GM19351 (cell line): Measurements from ENCODE around the gene FAM222B.
"Not testable (repeated sequence)": the region's sequence is repeated elsewhere in the genome, so short reads cannot be mapped to it uniquely, and the experiment has no call there.

ENCODE experiments used
- ATAC-seq: cut with Tn5 transposase; IDR thresholded peaks from one replicate; pipeline ENCODE4 v1.9.1; 2021; ENCODE audit warnings: mild to moderate bottlenecking, moderate library complexity; ENCODE audit not compliant: unreplicated experiment

FAM222B gene

DNA sequence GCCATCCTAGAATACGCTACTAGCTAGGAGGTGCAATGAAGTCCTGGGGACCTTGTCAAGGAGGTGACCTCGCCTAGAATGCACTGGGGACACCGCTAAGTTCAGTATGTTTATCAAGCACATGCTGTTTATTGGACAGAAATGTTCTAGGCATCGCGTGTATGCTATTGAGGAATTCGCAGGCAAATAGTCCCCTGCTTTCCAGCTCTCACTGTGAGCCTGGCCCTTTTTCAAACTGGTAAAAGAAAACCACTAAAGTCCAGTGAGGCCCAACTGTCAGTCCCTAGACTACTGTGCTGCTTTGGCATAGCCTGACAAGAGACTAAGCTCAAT, 1.2 kb upstream of the FAM222B start:
- ATAC-seq = no peak

DNA sequence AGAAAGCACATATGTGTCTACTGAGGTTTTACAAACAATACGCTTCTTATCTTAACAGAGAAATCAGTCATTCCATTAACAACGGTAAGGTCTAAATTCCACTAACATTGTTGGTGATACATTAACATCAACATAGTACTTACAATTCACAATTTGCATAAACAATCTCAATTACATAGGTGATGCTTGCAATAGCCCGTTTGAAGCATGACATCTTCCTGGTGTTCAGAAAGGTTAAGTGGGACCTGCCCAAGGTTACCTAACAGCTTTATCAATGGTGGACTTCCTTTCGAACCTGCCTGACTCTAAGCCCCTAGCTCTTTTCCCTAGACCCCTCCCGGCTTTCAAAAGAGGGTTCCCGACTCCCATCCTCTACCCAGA, 699 bp downstream of the FAM222B start:
- ATAC-seq = no peak

DNA sequence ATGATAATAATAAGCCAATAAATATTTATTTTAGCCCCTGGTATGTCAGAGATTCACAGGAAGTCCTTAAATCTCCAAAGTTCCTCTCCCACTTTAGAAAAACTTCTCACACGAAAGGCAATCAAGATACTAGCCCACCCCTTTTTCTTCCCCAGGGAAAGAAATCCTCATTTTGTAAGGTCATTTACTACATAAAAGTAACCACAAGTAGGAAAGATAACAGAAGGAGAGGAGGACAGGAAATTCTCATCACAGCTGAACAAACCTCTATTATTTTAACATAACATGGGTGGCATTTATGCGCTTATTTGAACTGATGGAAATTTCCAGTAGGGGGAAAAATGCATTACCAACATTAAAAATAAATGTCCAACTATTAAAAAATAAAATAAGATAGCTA, 3.4 kb downstream of the FAM222B start:
- no peak for ATAC-seq

DNA sequence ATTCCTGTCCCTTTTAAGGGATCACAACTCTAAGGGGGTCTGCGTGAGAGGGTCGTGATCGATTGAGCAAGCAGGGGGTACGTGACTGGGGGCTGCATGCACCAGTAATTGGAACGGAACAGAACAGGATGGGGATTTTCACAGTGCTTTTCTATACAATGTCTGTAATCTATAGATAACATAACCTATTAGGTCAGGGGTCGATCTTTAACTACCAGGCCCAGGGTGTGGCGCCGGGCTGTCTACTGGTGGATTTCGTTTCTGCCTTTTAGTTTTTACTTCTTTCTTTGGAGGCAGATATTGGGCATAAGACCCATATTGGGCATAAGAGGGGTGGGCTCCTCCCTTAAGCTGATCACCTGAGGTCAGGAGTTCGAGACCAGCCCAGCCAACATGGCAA, 6.0 kb downstream of the FAM222B start:
- ATAC-seq = not testable (repeated sequence)

DNA sequence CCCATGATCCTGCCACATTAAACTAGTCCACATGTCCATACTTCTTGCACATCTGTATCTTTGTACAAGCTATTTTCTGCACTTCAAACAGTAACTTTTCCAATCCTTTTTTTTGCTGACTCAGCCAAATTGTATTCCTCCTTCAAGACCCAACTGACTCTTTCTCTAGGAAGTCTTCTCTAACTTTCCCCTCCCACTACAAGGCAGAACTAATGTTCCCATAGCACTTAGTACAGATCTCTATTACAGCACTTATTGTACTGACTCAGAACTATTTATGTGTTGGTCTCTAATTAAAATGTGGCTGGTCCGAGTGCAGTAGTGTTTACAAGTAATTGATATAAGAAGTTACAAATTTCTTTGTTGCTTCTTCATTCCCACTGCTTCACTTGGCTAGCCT, 8.2 kb downstream of the FAM222B start:
- no peak for ATAC-seq

DNA sequence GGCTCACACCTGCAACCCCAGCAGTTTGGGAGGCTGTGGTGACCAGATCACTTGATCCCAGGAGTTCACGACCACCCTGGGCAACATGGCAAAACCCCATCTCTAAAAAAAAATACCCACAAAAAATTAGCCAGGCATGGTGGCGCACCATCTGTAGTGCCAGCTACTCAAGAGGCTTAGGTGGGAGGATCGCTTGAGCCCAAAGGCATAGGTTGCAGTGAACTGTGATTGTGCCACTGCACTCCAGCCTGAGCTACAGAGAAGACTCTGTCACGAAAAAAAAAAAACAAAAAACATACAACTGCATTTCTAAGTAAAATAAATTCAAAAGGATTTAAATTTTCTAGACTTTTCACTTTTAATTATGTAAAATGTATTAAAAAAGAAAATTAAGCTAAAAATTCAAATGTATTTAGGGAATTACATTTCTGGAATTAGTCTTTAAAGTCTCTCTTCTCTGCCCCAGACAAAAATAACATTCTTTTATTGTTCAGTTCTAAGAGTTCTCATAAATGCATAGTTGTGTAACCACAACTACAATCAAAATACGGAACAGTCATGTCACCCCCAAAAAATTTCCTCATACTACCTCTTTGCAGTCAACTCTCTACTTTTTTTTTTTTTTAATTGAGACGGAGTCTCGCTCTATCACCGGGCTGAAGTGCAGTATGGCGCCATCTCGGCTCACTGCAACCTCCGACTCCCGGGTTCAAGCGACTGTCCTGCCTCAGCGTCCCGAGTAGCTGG, 14.1 kb downstream of the FAM222B start:
- no peak for ATAC-seq

DNA sequence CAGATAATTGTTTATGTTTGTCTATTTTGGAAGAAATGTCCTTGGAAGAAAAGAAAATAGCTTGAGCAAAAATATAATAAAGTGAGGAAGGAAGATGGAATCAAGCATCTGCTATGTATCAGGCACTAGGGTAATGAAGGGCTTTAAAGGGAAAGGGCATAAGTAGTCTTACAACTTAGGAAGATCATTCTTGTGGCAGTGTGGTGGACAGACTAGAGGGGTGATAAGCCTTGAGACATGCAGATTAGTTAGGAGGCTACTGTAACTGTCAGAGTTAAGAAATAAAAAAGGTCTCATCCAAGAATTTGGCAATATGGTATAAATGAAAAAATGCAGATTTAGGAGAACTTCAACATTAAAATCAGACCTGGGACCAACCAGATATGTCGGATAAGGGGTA, 14.9 kb downstream of the FAM222B start:
- ATAC-seq = no peak

DNA sequence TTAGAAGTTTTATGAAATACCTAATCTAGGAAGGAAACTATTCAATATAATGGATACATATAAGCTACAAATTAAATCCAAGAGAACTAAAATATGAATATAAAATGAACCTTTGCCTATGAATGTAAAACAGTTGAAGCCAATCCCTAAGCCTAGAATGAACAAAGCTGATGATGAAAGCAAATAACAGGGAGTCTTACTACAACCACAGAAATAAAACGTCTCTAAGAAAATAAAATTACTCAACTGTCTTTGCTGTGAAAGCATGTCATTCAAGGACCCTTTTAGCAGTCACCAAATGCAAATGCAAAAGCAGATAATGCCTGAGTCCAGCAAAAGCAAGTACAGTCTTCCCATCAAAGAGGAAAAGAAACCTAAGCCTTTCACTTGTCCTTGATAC, 23.0 kb downstream of the FAM222B start:
- no peak for ATAC-seq

DNA sequence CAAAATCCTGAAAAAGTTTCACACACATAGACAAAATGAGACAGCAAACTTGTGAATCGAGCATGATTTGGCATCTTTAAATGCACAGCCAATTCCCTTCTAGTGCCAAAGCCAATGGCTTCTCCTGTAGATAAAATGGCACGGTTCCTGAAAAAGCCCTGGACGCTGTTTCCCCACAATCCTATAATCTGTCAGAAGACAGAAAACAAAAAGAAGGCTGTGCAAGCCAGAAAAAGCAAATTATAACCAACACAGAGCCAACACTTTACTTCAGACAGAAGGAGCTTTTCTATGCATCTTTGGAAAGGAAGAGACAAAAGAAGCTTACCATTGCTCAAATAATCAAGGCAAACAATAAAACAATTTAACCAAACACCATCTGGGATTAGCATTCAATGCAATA, 23.8 kb downstream of the FAM222B start:
- ATAC-seq = no peak

DNA sequence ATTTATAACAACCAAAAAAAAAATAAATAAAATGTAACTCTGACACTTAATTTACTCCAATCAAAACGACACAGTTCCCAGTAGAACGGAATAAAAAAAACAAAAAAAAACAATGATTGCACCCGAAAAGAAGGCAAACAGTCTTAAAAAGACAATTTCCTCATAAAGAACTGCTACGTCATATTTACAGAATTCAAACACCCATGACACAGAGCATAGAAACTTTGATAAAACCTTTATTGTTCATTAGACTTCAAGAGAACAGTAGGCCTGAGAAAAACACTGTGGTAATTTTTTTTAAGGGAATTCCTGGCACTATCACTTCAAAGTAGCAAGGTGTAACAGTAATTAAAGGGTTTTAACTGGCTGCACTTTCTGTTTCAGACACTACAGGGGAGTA, 26.1 kb downstream of the FAM222B start:
- no peak for ATAC-seq

DNA sequence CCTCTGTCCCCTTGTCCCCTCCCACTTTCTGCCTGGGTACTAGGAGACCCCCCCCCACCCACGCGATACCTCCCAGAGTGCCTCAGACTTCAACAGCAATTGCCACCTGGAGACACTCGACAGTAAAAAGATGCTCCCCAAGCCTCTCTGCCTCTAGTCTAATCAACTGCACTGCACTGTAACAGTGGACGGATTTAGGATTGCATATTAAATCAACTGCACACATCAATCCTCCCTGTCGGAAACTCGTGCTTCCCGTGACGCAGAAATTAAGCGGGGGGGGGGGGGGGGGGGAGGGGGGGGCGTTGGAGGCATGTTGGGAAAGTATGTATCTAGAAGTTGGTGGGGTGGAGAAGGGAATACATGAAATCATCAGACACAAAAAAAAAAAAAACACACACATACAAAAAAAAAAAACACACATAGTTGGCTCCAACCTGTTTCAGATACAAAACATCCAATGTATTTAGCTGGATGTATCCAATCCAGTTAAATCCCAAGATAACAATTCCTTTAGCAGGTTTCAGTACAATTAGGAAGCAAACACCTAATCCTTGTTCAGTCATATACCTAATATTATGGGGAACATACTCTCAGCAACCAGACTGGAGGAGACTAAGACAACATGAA, 29.7 kb downstream of the FAM222B start:
- ATAC-seq = no peak

DNA sequence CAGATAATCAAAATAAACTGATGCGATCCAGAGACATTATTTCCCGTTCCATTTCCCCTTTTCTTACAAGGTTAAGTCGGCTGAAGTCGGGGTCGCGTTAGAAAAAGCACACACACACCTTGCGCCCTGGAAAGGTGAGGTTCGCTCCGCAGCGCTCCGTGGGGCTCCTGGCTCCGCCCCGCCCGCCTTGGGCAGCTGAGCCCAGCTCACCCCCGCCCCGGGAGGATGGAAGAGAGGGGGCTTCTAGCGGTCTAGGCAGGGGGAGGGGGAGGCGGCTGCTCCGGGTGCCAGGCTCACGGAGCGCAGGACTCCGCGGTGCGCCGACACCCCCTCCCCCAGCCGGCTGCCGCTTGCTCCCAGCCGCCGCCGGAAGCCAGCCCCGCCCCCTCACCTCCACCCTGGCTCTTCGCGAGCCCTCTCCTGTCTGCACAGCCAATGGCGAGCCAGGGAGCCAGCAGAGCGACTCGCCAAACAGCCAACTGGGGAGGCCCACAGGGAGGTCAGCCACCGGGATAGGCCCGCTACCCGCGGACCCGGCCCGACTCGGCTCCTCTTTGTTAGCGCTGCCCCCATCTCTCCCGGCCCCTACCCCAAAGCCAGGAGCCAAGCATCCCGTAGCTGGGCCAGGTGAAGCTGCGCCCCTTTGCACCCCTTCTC, 30.4 kb downstream of the FAM222B start:
- ATAC-seq = peak; percentile 99

DNA sequence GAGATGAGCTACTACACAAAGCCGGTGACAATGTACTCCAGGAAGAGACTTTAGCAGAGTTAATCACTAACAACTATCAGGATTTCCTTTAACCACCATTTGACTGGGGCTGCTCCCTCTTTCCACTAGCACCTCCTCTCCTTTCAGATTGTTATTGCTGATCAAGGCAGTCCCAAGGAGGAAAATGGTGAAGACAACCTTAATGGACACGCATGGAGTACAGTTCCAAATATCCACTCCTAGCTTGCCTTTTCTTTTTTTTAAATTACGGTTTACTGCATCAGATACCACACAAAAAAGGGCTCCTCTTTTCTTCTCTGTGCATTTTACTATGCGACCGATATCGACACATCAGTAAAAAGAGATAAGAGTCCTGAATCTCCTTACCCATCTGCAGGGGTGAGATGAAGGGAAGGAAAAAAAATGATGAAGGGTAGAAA, 30.9 kb downstream of the FAM222B start:
- ATAC-seq = no peak

DNA sequence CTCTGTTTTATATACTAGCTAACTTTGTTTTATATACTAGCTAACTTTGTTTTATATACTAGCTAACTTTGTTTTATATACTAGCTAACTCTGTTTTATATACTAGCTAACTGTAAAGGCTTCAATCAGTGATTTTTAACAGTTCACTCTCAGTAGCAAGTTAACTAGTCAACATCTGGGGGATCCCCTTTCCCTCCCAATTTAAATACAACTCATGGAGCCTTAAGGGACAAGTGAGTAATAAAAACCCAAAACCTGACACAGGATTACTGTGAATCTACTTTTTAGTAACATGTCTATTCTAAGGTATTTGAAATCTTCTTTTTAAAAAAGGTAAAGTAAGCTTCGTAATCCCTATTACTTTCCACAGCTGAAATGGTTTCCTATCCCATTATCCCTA, 32.2 kb downstream of the FAM222B start:
- no peak for ATAC-seq

DNA sequence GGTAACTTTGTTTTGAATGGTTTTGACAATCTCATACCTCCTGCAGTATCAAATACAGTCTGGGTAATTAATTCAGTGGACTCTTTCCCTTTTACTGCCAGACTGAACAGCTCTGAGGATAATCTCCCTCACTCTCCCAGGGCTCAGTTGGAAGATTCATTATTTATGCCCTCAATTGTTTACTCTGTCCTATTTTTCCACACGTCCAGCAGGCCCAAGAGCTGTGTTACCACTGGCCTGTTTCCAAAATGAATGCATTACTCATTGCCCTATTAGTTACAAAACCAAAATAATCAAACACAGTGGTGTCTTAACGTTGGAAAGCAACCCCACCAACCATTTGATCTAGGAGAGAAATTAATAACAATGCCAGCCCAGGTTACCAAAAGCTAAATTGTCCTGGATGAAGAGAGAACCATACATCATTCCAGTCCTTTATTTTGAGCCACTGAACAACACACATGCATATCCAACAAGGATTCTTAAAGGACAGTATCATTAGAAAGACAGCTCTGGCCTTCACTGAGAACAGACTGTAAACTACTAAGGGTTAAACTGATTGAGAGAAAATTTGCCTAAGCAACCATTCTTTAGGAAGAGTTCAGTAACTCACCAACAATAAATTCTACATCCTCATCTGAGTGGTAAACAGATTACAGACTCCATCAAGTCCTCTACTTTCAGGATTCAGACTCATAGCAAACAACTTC, 34.5 kb downstream of the FAM222B start:
- ATAC-seq = no peak

DNA sequence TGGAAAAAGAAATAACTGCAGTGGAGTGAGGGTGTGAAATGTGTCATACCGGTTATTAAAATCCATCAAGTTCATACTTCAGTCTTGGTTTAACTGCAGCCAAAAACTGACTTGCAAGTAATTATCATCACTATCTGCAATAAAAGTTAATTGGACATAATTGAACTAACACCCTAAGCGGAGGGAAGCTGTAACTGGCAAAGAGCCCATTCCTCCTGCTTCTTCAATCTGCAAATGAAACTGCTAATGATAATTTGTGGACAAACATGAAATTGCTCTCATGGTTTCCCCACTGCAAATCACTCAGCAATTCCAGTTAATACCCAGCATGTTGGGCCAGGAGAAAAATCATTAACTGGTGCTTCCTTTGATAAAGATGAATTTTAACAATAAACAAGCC, 46.5 kb downstream of the FAM222B start:
- no peak for ATAC-seq

DNA sequence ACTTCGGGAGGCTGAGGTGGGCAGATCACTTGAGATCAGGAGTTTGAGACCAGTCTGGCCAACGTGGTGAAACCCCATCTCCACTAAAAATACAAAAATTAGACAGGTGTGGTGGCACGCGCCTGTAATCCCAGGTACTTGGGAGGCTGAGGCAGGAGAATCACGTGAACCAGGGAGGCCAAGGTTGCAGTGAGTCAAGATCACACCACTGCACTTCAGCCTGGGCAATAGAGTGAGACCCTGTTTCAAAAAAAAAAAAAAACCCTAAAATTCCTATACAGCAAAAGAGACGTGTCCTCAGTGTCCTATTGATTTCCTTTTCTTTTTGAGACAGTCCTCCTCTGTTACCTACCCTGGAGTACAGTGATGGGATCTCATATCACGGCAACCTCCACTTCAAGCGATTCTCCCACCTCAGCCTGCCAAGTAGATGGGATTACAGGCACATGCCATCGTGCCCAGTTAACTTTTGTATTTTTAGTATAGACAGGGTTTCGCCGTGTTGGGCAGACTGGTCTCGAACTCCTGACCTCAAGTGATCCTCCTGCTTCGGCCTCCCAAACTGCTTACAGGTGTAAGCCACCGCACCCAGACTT, 47.6 kb downstream of the FAM222B start:
- not testable (repeated sequence) for ATAC-seq

DNA sequence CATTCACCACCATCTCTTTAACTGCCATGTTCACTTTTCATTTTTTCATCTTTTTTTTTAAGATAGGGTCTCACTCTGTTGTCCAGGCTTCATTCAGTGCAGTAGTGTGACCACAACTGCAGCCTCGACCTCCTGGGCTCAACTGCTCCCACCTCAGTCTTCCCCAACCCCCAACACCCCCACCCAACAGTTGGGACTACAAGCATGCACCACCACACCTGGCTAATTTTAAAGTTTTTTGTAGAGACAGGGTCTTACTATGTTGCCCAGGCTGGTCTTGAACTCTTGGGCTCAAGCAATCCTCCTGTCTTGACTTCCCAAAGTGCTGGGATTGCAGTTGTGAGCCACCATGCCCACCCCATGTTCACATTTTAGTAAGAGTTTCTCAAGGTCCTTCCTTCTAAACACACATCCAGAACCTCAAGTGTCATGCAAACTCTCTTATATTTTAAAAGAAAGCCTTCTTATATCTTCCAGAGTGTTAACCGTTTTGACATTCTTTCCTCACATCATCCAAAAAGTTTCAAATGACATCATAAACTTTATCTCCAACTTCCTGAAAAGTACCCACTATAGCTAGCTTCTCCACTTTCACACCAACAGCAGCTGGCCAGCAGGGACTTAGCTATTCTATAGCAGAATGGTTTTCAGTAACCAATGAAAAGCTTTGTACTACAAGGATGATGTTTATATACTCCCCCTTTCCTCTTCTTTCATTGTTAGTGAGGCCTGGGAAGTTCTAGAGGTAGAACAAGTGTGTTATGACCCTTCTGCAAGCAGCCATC, 49.5 kb downstream of the FAM222B start:
- ATAC-seq = no peak

DNA sequence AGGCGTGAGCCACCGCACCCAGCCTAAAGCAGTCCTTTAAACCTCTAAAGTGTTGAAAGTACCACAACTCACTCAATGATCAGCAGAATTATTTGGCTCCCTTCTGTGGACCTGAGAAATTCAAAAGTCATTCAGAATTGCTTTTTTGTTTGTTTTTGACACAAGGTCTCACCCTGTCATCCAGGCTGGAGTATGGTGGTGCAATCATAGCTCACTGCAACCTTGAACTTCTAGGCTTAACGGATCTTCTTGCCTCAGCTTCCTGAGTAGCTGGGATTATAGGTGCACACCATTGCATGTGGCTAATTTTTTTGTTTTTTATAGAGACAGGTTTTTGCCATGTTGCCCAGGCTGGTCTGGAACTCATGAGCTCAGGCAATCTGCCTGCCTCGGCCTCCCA, 54.5 kb downstream of the FAM222B start:
- no peak for ATAC-seq

DNA sequence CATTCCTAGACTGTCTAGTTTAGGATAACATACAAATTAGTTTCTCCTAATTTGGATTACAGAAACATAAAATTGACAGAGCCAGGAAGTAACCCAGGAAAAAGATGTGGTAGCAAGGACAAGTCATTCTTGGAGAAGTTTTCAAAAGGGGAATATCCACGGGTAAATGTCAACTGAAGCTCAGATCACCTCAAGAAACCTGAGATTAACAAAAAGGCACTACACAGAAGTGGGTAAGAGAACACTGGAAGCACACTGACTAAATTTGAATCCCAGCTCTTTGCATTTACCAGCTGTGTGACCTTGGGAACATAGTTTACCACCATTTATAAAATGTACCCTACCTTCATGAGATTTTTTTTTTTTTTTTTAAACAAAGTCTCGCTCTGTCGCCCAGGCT, 59.4 kb downstream of the FAM222B start:
- no peak for ATAC-seq

DNA sequence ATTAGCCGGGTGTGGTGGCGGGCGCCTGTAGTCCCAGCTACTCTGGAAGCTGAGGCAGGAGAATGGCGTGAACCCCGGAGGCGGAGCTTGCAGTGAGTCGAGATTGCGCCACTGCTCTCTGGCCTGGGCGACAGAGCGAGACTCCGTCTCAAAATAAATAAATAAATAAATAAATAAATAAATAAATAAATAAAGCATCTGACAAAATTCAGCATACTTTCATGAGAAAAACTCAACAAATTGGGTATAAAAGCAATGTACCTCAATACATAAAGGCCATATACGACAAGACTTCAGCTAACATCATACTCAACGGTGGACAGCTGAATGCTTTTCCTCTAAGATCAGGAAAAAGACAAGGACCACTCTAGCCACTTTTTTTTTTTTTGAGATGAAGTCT, 63.0 kb downstream of the FAM222B start:
- ATAC-seq = not testable (repeated sequence)
